ENCODE measurements around the gene EOMES. TPM values are rescaled to one million over a fixed set of nuclear protein-coding genes. Genes with fewer than 3 reads are reported as not detected.

The EOMES gene
- total and polyA plus RNA-seq, 2 experiments from 2014 or later, result 0.10 TPM

DNA sequence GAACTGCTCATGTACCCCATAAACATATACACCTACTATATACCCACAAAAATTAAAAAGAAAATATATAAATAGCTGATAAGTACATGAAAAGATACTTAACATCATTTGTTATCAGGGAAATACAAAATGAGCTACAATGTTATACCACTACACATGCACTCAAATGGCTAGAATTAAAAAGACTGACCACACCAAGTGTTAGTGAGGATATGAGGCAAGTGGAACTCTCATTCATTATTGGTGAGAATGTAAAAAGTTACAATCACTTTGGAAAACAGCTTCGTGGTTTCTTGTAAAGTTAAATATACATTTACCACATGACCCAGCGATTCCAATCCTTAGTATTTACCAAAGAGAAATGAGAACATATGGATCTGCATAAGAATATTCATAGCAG, 26.5 kb downstream of the EOMES start (continued):
- TF ChIP-seq REST (IDR thresholded peaks at IDR 0.05; ENCODE audit: unreplicated experiment) (no peak), ZNF114 (CRISPR knock-in tag; IDR thresholded peaks at IDR 0.05) (no peak), EZH2 (IDR thresholded peaks at IDR 0.05; ENCODE audit: low read depth, unreplicated experiment) (no peak), JUNB (IDR thresholded peaks at IDR 0.05; ENCODE audit: unreplicated experiment) (no peak)
- TF ChIP-seq, protein P1, sequence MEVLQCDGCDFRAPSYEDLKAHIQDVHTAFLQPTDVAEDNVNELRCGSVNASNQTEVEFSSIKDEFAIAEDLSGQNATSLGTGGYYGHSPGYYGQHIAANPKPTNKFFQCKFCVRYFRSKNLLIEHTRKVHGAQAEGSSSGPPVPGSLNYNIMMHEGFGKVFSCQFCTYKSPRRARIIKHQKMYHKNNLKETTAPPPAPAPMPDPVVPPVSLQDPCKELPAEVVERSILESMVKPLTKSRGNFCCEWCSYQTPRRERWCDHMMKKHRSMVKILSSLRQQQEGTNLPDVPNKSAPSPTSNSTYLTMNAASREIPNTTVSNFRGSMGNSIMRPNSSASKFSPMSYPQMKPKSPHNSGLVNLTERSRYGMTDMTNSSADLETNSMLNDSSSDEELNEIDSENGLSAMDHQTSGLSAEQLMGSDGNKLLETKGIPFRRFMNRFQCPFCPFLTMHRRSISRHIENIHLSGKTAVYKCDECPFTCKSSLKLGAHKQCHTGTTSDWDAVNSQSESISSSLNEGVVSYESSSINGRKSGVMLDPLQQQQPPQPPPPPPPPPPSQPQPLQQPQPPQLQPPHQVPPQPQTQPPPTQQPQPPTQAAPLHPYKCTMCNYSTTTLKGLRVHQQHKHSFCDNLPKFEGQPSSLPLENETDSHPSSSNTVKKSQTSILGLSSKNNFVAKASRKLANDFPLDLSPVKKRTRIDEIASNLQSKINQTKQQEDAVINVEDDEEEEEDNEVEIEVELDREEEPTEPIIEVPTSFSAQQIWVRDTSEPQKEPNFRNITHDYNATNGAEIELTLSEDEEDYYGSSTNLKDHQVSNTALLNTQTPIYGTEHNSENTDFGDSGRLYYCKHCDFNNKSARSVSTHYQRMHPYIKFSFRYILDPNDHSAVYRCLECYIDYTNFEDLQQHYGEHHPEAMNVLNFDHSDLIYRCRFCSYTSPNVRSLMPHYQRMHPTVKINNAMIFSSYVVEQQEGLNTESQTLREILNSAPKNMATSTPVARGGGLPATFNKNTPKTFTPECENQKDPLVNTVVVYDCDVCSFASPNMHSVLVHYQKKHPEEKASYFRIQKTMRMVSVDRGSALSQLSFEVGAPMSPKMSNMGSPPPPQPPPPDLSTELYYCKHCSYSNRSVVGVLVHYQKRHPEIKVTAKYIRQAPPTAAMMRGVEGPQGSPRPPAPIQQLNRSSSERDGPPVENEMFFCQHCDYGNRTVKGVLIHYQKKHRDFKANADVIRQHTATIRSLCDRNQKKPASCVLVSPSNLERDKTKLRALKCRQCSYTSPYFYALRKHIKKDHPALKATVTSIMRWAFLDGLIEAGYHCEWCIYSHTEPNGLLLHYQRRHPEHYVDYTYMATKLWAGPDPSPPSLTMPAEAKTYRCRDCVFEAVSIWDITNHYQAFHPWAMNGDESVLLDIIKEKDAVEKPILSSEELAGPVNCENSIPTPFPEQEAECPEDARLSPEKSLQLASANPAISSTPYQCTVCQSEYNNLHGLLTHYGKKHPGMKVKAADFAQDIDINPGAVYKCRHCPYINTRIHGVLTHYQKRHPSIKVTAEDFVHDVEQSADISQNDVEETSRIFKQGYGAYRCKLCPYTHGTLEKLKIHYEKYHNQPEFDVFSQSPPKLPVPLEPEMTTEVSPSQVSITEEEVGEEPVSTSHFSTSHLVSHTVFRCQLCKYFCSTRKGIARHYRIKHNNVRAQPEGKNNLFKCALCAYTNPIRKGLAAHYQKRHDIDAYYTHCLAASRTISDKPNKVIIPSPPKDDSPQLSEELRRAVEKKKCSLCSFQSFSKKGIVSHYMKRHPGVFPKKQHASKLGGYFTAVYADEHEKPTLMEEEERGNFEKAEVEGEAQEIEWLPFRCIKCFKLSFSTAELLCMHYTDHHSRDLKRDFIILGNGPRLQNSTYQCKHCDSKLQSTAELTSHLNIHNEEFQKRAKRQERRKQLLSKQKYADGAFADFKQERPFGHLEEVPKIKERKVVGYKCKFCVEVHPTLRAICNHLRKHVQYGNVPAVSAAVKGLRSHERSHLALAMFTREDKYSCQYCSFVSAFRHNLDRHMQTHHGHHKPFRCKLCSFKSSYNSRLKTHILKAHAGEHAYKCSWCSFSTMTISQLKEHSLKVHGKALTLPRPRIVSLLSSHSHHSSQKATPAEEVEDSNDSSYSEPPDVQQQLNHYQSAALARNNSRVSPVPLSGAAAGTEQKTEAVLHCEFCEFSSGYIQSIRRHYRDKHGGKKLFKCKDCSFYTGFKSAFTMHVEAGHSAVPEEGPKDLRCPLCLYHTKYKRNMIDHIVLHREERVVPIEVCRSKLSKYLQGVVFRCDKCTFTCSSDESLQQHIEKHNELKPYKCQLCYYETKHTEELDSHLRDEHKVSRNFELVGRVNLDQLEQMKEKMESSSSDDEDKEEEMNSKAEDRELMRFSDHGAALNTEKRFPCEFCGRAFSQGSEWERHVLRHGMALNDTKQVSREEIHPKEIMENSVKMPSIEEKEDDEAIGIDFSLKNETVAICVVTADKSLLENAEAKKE (CRISPR knock-in tag; IDR thresholded peaks at IDR 0.05), result no peak

- no peaks in the 10 kb centered on the region for H3K27me3 ChIP-seq (ENCODE audit: insufficient read depth)
- H3K27ac Mint-ChIP-seq, result no peak overlapping the region
- H2AFZ ChIP-seq, result no peak overlapping the region
- no peak for ATAC-seq
- no peak for DNase-seq (ENCODE audit: low spot score)
- peaks cover 3% of the 10 kb centered on the region; the same call in 1 of the 3 replicates for H3K9me3 Mint-ChIP-seq
- peaks cover 6% of the 10 kb centered on the region for H3K27me3 Mint-ChIP-seq (ENCODE audit: insufficient read depth, low read depth, poor library complexity)
- no peaks in the 10 kb centered on the region for H3K36me3 Mint-ChIP-seq (ENCODE audit: low read depth)
- H3K79me2 ChIP-seq (replicated peaks; ENCODE audit: insufficient read depth), result no peaks in the 10 kb centered on the region
- no peaks in the 10 kb centered on the region for H3K4me1 Mint-ChIP-seq
- no peaks in the 10 kb centered on the region for H3F3A ChIP-seq (replicated peaks; ENCODE audit: low read depth)
- no peak overlapping the region for H3K4me3 Mint-ChIP-seq
- no peak for TF ChIP-seq EZH2phosphoT487 (IDR thresholded peaks at IDR 0.05; ENCODE audit: unreplicated experiment)
- TF ChIP-seq, protein P2, sequence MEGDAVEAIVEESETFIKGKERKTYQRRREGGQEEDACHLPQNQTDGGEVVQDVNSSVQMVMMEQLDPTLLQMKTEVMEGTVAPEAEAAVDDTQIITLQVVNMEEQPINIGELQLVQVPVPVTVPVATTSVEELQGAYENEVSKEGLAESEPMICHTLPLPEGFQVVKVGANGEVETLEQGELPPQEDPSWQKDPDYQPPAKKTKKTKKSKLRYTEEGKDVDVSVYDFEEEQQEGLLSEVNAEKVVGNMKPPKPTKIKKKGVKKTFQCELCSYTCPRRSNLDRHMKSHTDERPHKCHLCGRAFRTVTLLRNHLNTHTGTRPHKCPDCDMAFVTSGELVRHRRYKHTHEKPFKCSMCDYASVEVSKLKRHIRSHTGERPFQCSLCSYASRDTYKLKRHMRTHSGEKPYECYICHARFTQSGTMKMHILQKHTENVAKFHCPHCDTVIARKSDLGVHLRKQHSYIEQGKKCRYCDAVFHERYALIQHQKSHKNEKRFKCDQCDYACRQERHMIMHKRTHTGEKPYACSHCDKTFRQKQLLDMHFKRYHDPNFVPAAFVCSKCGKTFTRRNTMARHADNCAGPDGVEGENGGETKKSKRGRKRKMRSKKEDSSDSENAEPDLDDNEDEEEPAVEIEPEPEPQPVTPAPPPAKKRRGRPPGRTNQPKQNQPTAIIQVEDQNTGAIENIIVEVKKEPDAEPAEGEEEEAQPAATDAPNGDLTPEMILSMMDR (conservative IDR thresholded peaks at IDR 0.05; ENCODE audit: low read depth in 2 of 2), result 0 out of 4 replicates have a peak, but pooled peaks of 1 of the 2 experiments have one; percentile 16
- no peaks in the 10 kb centered on the region for H3K9me2 ChIP-seq (ENCODE audit: insufficient read depth)
- no peak overlapping the region for H3K27ac ChIP-seq (ENCODE audit: low read depth)
- H3K4me2 ChIP-seq, result no peak overlapping the region
- H3K36me3 ChIP-seq (ENCODE audit: insufficient read depth), result no peaks in the 10 kb centered on the region
- no peaks in the 10 kb centered on the region for H4K20me1 ChIP-seq (replicated peaks; ENCODE audit: insufficient read depth)
- no peaks in the 10 kb centered on the region for H3K4me1 ChIP-seq (ENCODE audit: insufficient read depth)
- no peak overlapping the region for H3K4me3 ChIP-seq
These were observed 34.1 kb downstream of the EOMES start for GRCh38 chr3:27688053-27688452.
